ENCODE measurements around the gene SLC5A3. TPM values are rescaled to one million over a fixed set of nuclear protein-coding genes. Genes with fewer than 3 reads are reported as not detected.
A peak's percentile ranks its signal among the peaks of the same experiment; 100 is the strongest.

The SLC5A3 gene
- total RNA-seq, 2 experiments from 2014 or later, result 29.2 to 34.7 TPM

- Mint-ChIP-seq H3K27me3 (no peaks in the 10 kb centered on the region), H3K27ac (peak overlapping the region; percentile 81), H3K36me3 (peaks cover 57% of the 10 kb centered on the region), H3K4me3 (peak overlapping the region; percentile 90), H3K9me3 (ENCODE audit: low read depth) (no peaks in the 10 kb centered on the region), H3K4me1 (peaks cover 64% of the 10 kb centered on the region)
- CTCF ChIA-PET, result interaction anchor here (0.6 to 4.7 kb wide), 6 partner anchors 53 to 272 kb away, joined by 3 to 39 read pairs (median 5); no protein-coding TSS in a partner anchor
- ATAC-seq, result no peak
- DNase-seq, result no peak
These were observed 2.6 kb downstream of the SLC5A3 start for GRCh38 chr21:34075760-34076660.

GRCh38 chr21:34076835-34077234 is 3.5 kb downstream of the SLC5A3 start:
- ATAC-seq (no peak), DNase-seq (no peak)
- peaks cover 63% of the 10 kb centered on the region for H3K36me3 Mint-ChIP-seq
- CTCF ChIA-PET, result interaction anchor here (1.3 to 4.7 kb wide), 5 partner anchors 14 to 271 kb away, joined by 3 to 39 read pairs (median 5); no protein-coding TSS in a partner anchor
- peak overlapping the region; percentile 6 for H3K27ac Mint-ChIP-seq
- peak overlapping the region; percentile 30 for H3K4me3 Mint-ChIP-seq
- H3K4me1 Mint-ChIP-seq, result peaks cover 70% of the 10 kb centered on the region
- no peaks in the 10 kb centered on the region for H3K9me3 Mint-ChIP-seq (ENCODE audit: low read depth)
- H3K27me3 Mint-ChIP-seq, result no peaks in the 10 kb centered on the region

GRCh38 chr21:34077888-34078287 is 4.5 kb downstream of the SLC5A3 start:
- no peak for ATAC-seq
- no peaks in the 10 kb centered on the region for H3K27me3 Mint-ChIP-seq

GRCh38 chr21:34078915-34079314 is 5.5 kb downstream of the SLC5A3 start:
- Mint-ChIP-seq H3K27ac (peak overlapping the region; percentile 52), H3K4me3 (peak overlapping the region; percentile 8), H3K36me3 (peaks cover 82% of the 10 kb centered on the region), H3K4me1 (peaks cover 86% of the 10 kb centered on the region), H3K9me3 (ENCODE audit: low read depth) (no peaks in the 10 kb centered on the region), H3K27me3 (no peaks in the 10 kb centered on the region)
- DNase-seq, result peak; percentile 67
- CTCF ChIA-PET, result interaction anchor here (1.7 to 1.8 kb wide), 2 partner anchors 16 to 155 kb away, joined by 4 to 6 read pairs; no protein-coding TSS in a partner anchor
- ATAC-seq, result peak; percentile 24

More at GRCh38 chr21:34077888-34078287, 4.5 kb downstream of the SLC5A3 start:
- Mint-ChIP-seq H3K36me3 (peaks cover 73% of the 10 kb centered on the region), H3K9me3 (ENCODE audit: low read depth) (no peaks in the 10 kb centered on the region), H3K4me1 (peaks cover 77% of the 10 kb centered on the region), H3K27ac (peak overlapping the region; percentile 66), H3K4me3 (peak overlapping the region; percentile 47)
- no peak for DNase-seq
- CTCF ChIA-PET, result interaction anchor here (1.3 to 1.8 kb wide), 3 partner anchors 14 to 154 kb away, joined by 3 to 6 read pairs (median 4); no protein-coding TSS in a partner anchor

- H3K27ac Mint-ChIP-seq, result no peak overlapping the region
- no peak overlapping the region for H3K4me3 Mint-ChIP-seq
- DNase-seq (no peak), ATAC-seq (no peak)
- H3K4me1 Mint-ChIP-seq, result peaks cover 85% of the 10 kb centered on the region
- no peaks in the 10 kb centered on the region for H3K9me3 Mint-ChIP-seq (ENCODE audit: low read depth)
- CTCF ChIA-PET, result interaction anchor here (0.6 to 1.9 kb wide), 3 partner anchors 156 to 267 kb away, joined by 3 to 6 read pairs (median 3); no protein-coding TSS in a partner anchor
- H3K36me3 Mint-ChIP-seq, result peaks cover 74% of the 10 kb centered on the region
- no peaks in the 10 kb centered on the region for H3K27me3 Mint-ChIP-seq
These were observed 7.3 kb downstream of the SLC5A3 start for GRCh38 chr21:34080710-34081109.

GRCh38 chr21:34082769-34083168 is 9.4 kb downstream of the SLC5A3 start:
- Mint-ChIP-seq H3K36me3 (peaks cover 61% of the 10 kb centered on the region), H3K9me3 (ENCODE audit: low read depth) (no peaks in the 10 kb centered on the region), H3K27ac (no peak overlapping the region), H3K27me3 (no peaks in the 10 kb centered on the region), H3K4me1 (peaks cover 67% of the 10 kb centered on the region), H3K4me3 (no peak overlapping the region)
- no peak for ATAC-seq
- DNase-seq, result no peak
- CTCF ChIA-PET, result interaction anchor here (0.8 to 1.9 kb wide), 3 partner anchors 89 to 265 kb away, joined by 3 to 6 read pairs (median 3); no protein-coding TSS in a partner anchor

GRCh38 chr21:34083357-34083756 is 10.0 kb downstream of the SLC5A3 start:
- ATAC-seq (no peak), DNase-seq (no peak)
- no peaks in the 10 kb centered on the region for H3K9me3 Mint-ChIP-seq (ENCODE audit: low read depth)
- H3K27ac Mint-ChIP-seq, result no peak overlapping the region
- H3K36me3 Mint-ChIP-seq, result peaks cover 60% of the 10 kb centered on the region
- H3K4me3 Mint-ChIP-seq, result no peak overlapping the region
- H3K27me3 Mint-ChIP-seq, result no peaks in the 10 kb centered on the region
- CTCF ChIA-PET, result interaction anchor here (1.0 to 1.5 kb wide), 3 partner anchors 9 to 159 kb away, joined by 3 to 4 read pairs (median 3); no protein-coding TSS in a partner anchor
- peaks cover 65% of the 10 kb centered on the region for H3K4me1 Mint-ChIP-seq

GRCh38 chr21:34085129-34085528 is 11.8 kb downstream of the SLC5A3 start:
- H3K27ac Mint-ChIP-seq, result no peak overlapping the region
- H3K36me3 Mint-ChIP-seq, result peaks cover 55% of the 10 kb centered on the region
- peaks cover 62% of the 10 kb centered on the region for H3K4me1 Mint-ChIP-seq
- no peaks in the 10 kb centered on the region for H3K9me3 Mint-ChIP-seq (ENCODE audit: low read depth)
- DNase-seq (no peak), ATAC-seq (no peak)
- no peaks in the 10 kb centered on the region for H3K27me3 Mint-ChIP-seq
- CTCF ChIA-PET, result no interaction called here
- no peak overlapping the region for H3K4me3 Mint-ChIP-seq

- Mint-ChIP-seq H3K4me1 (peaks cover 60% of the 10 kb centered on the region), H3K4me3 (no peak overlapping the region), H3K27me3 (no peaks in the 10 kb centered on the region), H3K27ac (no peak overlapping the region), H3K36me3 (peaks cover 42% of the 10 kb centered on the region), H3K9me3 (ENCODE audit: low read depth) (no peaks in the 10 kb centered on the region)
- CTCF ChIA-PET, result interaction anchor here (1.0 to 1.2 kb wide), 2 partner anchors 112 to 261 kb away, joined by 3 read pairs; no protein-coding TSS in a partner anchor
- peak; percentile 77 for ATAC-seq
- DNase-seq, result peak; percentile 59
These were observed 13.5 kb downstream of the SLC5A3 start for GRCh38 chr21:34086887-34087306.

- Mint-ChIP-seq H3K36me3 (peaks cover 34% of the 10 kb centered on the region), H3K4me1 (peaks cover 51% of the 10 kb centered on the region), H3K27me3 (no peaks in the 10 kb centered on the region), H3K27ac (no peak overlapping the region), H3K4me3 (no peak overlapping the region), H3K9me3 (ENCODE audit: low read depth) (no peaks in the 10 kb centered on the region)
- DNase-seq (no peak), ATAC-seq (no peak)
- CTCF ChIA-PET, result no interaction called here
These were observed 15.4 kb downstream of the SLC5A3 start for GRCh38 chr21:34088752-34089151.

GRCh38 chr21:34091032-34091431 is 17.7 kb downstream of the SLC5A3 start:
- CTCF ChIA-PET, result interaction anchor here (0.9 to 4.5 kb wide), 6 partner anchors 9 to 257 kb away, joined by 3 to 21 read pairs (median 4); no protein-coding TSS in a partner anchor
- Mint-ChIP-seq H3K27ac (no peak overlapping the region), H3K36me3 (peaks cover 48% of the 10 kb centered on the region), H3K27me3 (no peaks in the 10 kb centered on the region), H3K4me3 (no peak overlapping the region), H3K9me3 (ENCODE audit: low read depth) (no peaks in the 10 kb centered on the region), H3K4me1 (peaks cover 42% of the 10 kb centered on the region)
- ATAC-seq (no peak), DNase-seq (no peak)

GRCh38 chr21:34091607-34092006 is 18.2 kb downstream of the SLC5A3 start:
- no peaks in the 10 kb centered on the region for H3K9me3 Mint-ChIP-seq (ENCODE audit: low read depth)
- DNase-seq (no peak), ATAC-seq (no peak)
- no peaks in the 10 kb centered on the region for H3K27me3 Mint-ChIP-seq
- no peak overlapping the region for H3K27ac Mint-ChIP-seq
- H3K36me3 Mint-ChIP-seq, result peaks cover 53% of the 10 kb centered on the region
- CTCF ChIA-PET, result interaction anchor here (1.2 to 4.5 kb wide), 4 partner anchors 13 to 168 kb away, joined by 3 to 21 read pairs (median 4); no protein-coding TSS in a partner anchor
- peaks cover 44% of the 10 kb centered on the region for H3K4me1 Mint-ChIP-seq
- no peak overlapping the region for H3K4me3 Mint-ChIP-seq

- peaks cover 60% of the 10 kb centered on the region for H3K36me3 Mint-ChIP-seq
- ATAC-seq (no peak), DNase-seq (no peak)
- no peaks in the 10 kb centered on the region for H3K9me3 Mint-ChIP-seq (ENCODE audit: low read depth)
- peaks cover 48% of the 10 kb centered on the region for H3K4me1 Mint-ChIP-seq
- H3K27me3 Mint-ChIP-seq, result no peaks in the 10 kb centered on the region
- H3K4me3 Mint-ChIP-seq, result no peak overlapping the region
- CTCF ChIA-PET, result interaction anchor here (0.7 to 4.5 kb wide), 6 partner anchors 11 to 213 kb away, joined by 3 to 21 read pairs (median 4); no protein-coding TSS in a partner anchor
- H3K27ac Mint-ChIP-seq, result peak overlapping the region; percentile 20
These were observed 19.0 kb downstream of the SLC5A3 start for GRCh38 chr21:34092262-34092921.

Data from activated CD8-positive, alpha-beta memory T cell treated with anti-CD3 and anti-CD28 coated beads, Interleukin-2, amount 10 ng/mL, durations not matched to agents 7 days and 5 days (primary cell).